Panc1 (cell line): Measurements from ENCODE around the gene CSH1. TPM values are rescaled to one million over a fixed set of nuclear protein-coding genes. Genes with fewer than 3 reads are reported as not detected.

ENCODE experiments used
- ATAC-seq: fragments of 200-7000 bp; cut with Tn5 transposase; 2 replicates; pipeline ENCODE4 v1.9.1; 2020; ENCODE audit warnings: mild to moderate bottlenecking, moderate library complexity
- BruUV-seq: library from RNA; stranded (reverse); fragments of 400-500 nt; replicated peaks from 2 replicates; lab custom pipeline; 2021; lab: Mats Ljungman, UMichigan
- CTCF ChIA-PET: fragments of 300-600 bp; sonication (Branson Sonifier 250); formaldehyde crosslinking; loops from one replicate; lab custom pipeline; 2022; ENCODE audit warnings: antibody characterized with exemption; lab: Charles Lee
- POLR2A ChIA-PET: fragments of 300-600 bp; sonication (Branson Sonifier 250); formaldehyde crosslinking; loops from one replicate; lab custom pipeline; 2022; ENCODE audit warnings: antibody characterized with exemption; lab: Charles Lee
- DNase-seq: peaks from one replicate; pipeline ENCODE4 v3.0.0-alpha.2; 2010; ENCODE audit warnings: low read depth, low spot score
- H3K27ac ChIP-seq: 2 replicates; pipeline ENCODE4 v1.5.1; 2011; ENCODE audit warnings: mild to moderate bottlenecking, low read length, inconsistent platforms
- H3K27me3 ChIP-seq: fragments of 200-500 bp; sonication (Bioruptor generic); 2 replicates; pipeline ENCODE4 v1.6.0; 2014; ENCODE audit warnings: low read length, inconsistent platforms; ENCODE audit not compliant: control insufficient read depth, insufficient read depth
- H3K36me3 ChIP-seq: fragments of 200-500 bp; sonication (Bioruptor generic); 2 replicates; pipeline ENCODE4 v1.5.1; 2014; ENCODE audit warnings: inconsistent platforms, mild to moderate bottlenecking, low read length, moderate library complexity; ENCODE audit not compliant: control insufficient read depth, insufficient read depth
- H3K4me1 ChIP-seq: 2 replicates; pipeline ENCODE4 v1.5.1; 2011; ENCODE audit warnings: inconsistent platforms, mild to moderate bottlenecking, low read length, moderate library complexity; ENCODE audit not compliant: control insufficient read depth, insufficient read depth
- H3K4me3 ChIP-seq, 2 experiments: 2 replicates each; pipeline ENCODE4 v1.5.1; 2011 to 2012; ENCODE audit warnings: low read depth in 2 of 2, low read length in 2 of 2, mild to moderate bottlenecking in 2 of 2, inconsistent platforms in 1 of 2, moderate library complexity in 1 of 2
- H3K9me3 ChIP-seq: fragments of 200-500 bp; sonication (Bioruptor generic); 2 replicates; pipeline ENCODE4 v1.5.1; 2014; ENCODE audit warnings: low read depth, mild to moderate bottlenecking, inconsistent platforms, low read length, moderate library complexity; ENCODE audit not compliant: control insufficient read depth, insufficient read depth
- POLR2AphosphoS5 ChIP-seq: IDR thresholded peaks from 2 replicates; pipeline ENCODE4 v1.6.1; 2012; ENCODE audit warnings: mild to moderate bottlenecking, low read depth, low read length, moderate library complexity
- REST ChIP-seq, 2 experiments: IDR thresholded peaks; 2 replicates each; pipeline ENCODE4 v1.6.1; 2011 to 2012; ENCODE audit warnings: low read depth in 2 of 2, control low read depth in 1 of 2, low read length in 1 of 2, mild to moderate bottlenecking in 1 of 2, moderate library complexity in 1 of 2; ENCODE audit not compliant: insufficient read depth in 1 of 2
- SIN3A ChIP-seq: IDR thresholded peaks from 2 replicates; pipeline ENCODE4 v1.6.1; 2012; ENCODE audit warnings: low read depth, mild to moderate bottlenecking, low read length, moderate library complexity, borderline replicate concordance; ENCODE audit not compliant: insufficient read depth
- TCF7L2 ChIP-seq: IDR thresholded peaks from 2 replicates; pipeline ENCODE4 v1.6.1; 2011; ENCODE audit warnings: mild to moderate bottlenecking, low read depth, low read length, inconsistent platforms
- in situ Hi-C: cut with HindIII; loops from 2 replicates; pipeline ENCODE4 v1.10.0; 2016; ENCODE audit warnings: low sequenced_read_pairs, low pct_unique_long_range_greater_than_20kb
- intact Hi-C: fragments of 100-400 bp; cut with micrococcal nuclease; formaldehyde crosslinking; loops from one replicate; pipeline ENCODE4 v1.10.0; 2022; ENCODE audit not compliant: unreplicated experiment
- total RNA-seq: library from RNA; stranded (reverse); gene quantifications from one replicate; pipeline ENCODE4 v1.2.1, GENCODE V29; 2021; ENCODE audit not compliant: unreplicated experiment
- TF ChIP-seq, protein P1 (sequence below): fragments of 450-650 bp; IDR thresholded peaks from 2 replicates; pipeline ENCODE4 v1.5.1; 2017; ENCODE audit warnings: mild to moderate bottlenecking

The CSH1 gene
- total RNA-seq, 1 experiment from 2014 or later = not detected

DNA sequence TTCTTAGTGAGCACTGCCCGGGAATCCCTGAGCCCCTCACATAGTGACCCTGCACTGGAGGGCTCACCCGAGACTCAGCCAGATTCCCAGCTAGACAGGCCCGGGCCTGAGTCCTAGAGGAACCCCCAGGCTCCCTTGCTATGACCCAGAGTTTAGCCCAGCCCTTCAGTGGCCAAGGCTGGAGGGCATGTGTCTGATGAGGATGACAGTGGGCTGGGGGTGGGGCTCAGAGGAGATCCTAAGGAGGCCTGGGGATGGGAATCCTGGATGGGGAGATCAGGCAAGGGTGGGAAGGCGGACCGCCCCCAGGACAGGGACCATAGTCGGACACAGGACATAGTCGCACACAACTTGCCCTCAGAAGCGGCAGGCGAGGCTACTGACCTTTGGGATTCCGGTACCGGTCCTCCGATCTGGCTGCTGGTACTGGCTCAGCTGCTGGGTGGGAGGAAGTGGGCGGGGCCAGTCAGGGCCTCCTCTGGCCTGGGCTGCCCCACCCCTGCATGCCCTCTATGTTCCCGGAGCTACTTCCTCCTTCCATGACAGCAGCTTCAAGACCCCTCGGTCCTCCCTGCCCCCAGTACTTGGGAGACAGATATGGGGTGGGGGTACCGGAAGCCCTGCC lies 34.7 kb upstream of the CSH1 start:
- Histone ChIP-seq H3K27me3 (no peaks in the 10 kb centered on the region), H3K9me3 (no peaks in the 10 kb centered on the region), H3K4me3 (no peak overlapping the region), H3K4me1 (no peaks in the 10 kb centered on the region), H3K36me3 (no peaks in the 10 kb centered on the region), H3K27ac (no peak overlapping the region)
- intact Hi-C loops = no loop called here
- ChIA-PET POLR2A (no interaction called here), CTCF (no interaction called here)
- TF ChIP-seq REST (IDR thresholded peaks at IDR 0.05; ENCODE audit: insufficient read depth in 1 of 2, low read depth in 2 of 2, low read length in 1 of 2) (no peak), POLR2AphosphoS5 (no peak), TCF7L2 (no peak), SIN3A (no peak)
- TF ChIP-seq, protein P1, sequence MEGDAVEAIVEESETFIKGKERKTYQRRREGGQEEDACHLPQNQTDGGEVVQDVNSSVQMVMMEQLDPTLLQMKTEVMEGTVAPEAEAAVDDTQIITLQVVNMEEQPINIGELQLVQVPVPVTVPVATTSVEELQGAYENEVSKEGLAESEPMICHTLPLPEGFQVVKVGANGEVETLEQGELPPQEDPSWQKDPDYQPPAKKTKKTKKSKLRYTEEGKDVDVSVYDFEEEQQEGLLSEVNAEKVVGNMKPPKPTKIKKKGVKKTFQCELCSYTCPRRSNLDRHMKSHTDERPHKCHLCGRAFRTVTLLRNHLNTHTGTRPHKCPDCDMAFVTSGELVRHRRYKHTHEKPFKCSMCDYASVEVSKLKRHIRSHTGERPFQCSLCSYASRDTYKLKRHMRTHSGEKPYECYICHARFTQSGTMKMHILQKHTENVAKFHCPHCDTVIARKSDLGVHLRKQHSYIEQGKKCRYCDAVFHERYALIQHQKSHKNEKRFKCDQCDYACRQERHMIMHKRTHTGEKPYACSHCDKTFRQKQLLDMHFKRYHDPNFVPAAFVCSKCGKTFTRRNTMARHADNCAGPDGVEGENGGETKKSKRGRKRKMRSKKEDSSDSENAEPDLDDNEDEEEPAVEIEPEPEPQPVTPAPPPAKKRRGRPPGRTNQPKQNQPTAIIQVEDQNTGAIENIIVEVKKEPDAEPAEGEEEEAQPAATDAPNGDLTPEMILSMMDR = no peak
- no TSS peak for BruUV-seq
- in situ Hi-C loops = no loop called here
- no peak for DNase-seq
- no peak for ATAC-seq

DNA sequence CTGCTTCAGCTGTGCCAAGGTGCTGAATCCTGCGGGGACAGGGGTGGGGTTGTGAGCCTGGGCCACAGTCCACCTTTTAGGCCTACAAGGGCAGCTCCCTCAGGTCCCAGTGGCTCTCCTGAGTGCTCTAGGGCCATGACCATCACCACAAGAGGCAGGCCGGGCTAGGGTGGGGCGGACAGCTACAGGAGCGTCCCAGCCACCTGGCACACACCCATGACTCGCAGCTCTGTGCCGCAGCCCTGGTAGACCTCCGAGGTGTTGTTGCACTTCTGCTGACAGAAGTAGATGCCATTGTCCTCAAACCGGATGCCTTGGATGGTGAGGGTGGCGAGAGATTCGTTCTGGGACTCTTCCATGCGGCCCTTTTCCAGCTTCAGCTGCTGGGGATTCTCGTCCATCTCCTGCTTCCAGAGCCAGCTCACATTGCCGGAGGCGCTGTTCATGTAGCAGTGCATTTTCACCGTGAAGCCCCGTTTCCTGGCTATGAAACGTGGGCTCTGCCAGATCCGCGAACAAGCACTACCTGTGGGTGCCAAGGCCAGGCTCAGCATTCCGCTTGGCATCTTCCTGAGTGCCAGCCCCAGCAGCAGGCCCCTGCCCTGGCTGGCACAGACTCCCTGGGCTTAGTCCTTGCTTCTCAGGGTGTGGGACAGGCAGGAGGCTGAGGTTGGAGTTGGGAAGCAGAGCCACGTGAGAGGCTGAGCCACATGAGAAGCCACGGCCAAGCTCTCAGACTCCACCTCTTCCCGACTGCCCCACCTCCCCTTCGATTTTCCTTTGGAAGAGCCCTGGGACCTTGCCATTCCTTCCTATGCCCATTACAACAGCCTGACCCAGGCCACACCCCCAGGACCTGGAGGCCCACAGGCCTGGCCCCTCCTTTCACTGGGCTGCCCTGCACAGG lies 33.7 kb upstream of the CSH1 start:
- in situ Hi-C loops (no loop called here), intact Hi-C loops (no loop called here)
- BruUV-seq = no TSS peak
- no peaks in the 10 kb centered on the region for H3K36me3 ChIP-seq
- H3K9me3 ChIP-seq = no peaks in the 10 kb centered on the region
- no peaks in the 10 kb centered on the region for H3K27me3 ChIP-seq
- ATAC-seq (no peak), DNase-seq (no peak)
- TF ChIP-seq TCF7L2 = no peak
- TF ChIP-seq SIN3A = no peak
- TF ChIP-seq REST (IDR thresholded peaks at IDR 0.05; ENCODE audit: insufficient read depth in 1 of 2, low read depth in 2 of 2, low read length in 1 of 2) = no peak
- TF ChIP-seq, protein P1 = no peak
- TF ChIP-seq POLR2AphosphoS5 = no peak
- POLR2A ChIA-PET = no interaction called here
- H3K4me3 ChIP-seq = no peak overlapping the region
- no peaks in the 10 kb centered on the region for H3K4me1 ChIP-seq
- no peak overlapping the region for H3K27ac ChIP-seq
- CTCF ChIA-PET = no interaction called here
